Lower lobe of right lung (tissue), 2 donors: ENCODE data around the gene NINL. TPM values are rescaled to one million over a fixed set of nuclear protein-coding genes. Genes with fewer than 3 reads are reported as not detected.

Experiments
- ATAC-seq, 2 donors: fragments of 200-7000 bp; cut with Tn5 transposase; one replicate each; pipeline ENCODE4 v1.9.1; 2020 to 2022; ENCODE audit warnings: mild to moderate bottlenecking in 2 of 2, moderate library complexity in 2 of 2
- DNase-seq: peaks from one replicate; pipeline ENCODE4 v3.0.0-alpha.2; 2020
- H3K27ac ChIP-seq: fragments of 200-600 bp; one replicate; pipeline ENCODE4 v1.8.0; 2022
- H3K27me3 ChIP-seq: fragments of 200-600 bp; one replicate; pipeline ENCODE4 v1.8.0; 2022; ENCODE audit warnings: low read depth
- H3K36me3 ChIP-seq: fragments of 200-600 bp; one replicate; pipeline ENCODE4 v1.8.0; 2022; ENCODE audit warnings: mild to moderate bottlenecking
- H3K4me1 ChIP-seq: fragments of 200-600 bp; one replicate; pipeline ENCODE4 v1.8.0; 2022
- H3K4me3 ChIP-seq: fragments of 200-600 bp; one replicate; pipeline ENCODE4 v1.8.0; 2022; ENCODE audit warnings: mild to moderate bottlenecking
- H3K9me3 ChIP-seq: fragments of 200-600 bp; one replicate; pipeline ENCODE4 v1.8.0; 2022
- CTCF ChIP-seq: fragments of 200-600 bp; IDR thresholded peaks from one replicate; pipeline ENCODE4 v1.8.0; 2022; ENCODE audit warnings: antibody characterized with exemption, mild to moderate bottlenecking
- intact Hi-C: fragments of 100-400 bp; cut with DNase I; formaldehyde crosslinking; loops from one replicate; pipeline ENCODE4 v1.11.0; 2022
- total RNA-seq: library from RNA; stranded (reverse); fragmentation: NEBNext Ultra II Directional; extraction: Animal tissue kit (Norgen Biotek cat#: 25700); gene quantifications from one replicate; pipeline ENCODE4 v1.2.1, GENCODE V29; 2021
- donor health status: DM: no; HTN: yes; CAD: no; lungs with severe emphysema.

The NINL gene
- total RNA-seq, 1 donor from 2014 or later: 10.7 TPM

GRCh38 chr20:25624500-25624939 lies 39.2 kb upstream of the NINL start:
- peak overlapping the region; percentile 84 for H3K4me3 ChIP-seq
- DNase-seq (no peak), ATAC-seq (no peak)
- H3K9me3 ChIP-seq: no peaks in the 10 kb centered on the region
- H3K27me3 ChIP-seq: no peaks in the 10 kb centered on the region
- H3K27ac ChIP-seq: peak overlapping the region; percentile 96
- no peak for TF ChIP-seq CTCF
- H3K4me1 ChIP-seq: peaks cover 15% of the 10 kb centered on the region
- intact Hi-C loops: no loop called here
- no peaks in the 10 kb centered on the region for H3K36me3 ChIP-seq

- peak; percentile 98 for DNase-seq
- H3K9me3 ChIP-seq: no peaks in the 10 kb centered on the region
- peaks cover 17% of the 10 kb centered on the region for H3K4me1 ChIP-seq
- no peak for TF ChIP-seq CTCF
- peak; percentile 95 to 98 for ATAC-seq
- H3K27ac ChIP-seq: peak within 1 kb of the TSS; percentile 96
- H3K4me3 ChIP-seq: peak within 1 kb of the TSS; percentile 84
- H3K27me3 ChIP-seq: no peaks in the 10 kb centered on the region
- H3K36me3 ChIP-seq: no peaks in the 10 kb centered on the region
- intact Hi-C loops: no loop called here
Observed at GRCh38 chr20:25623736-25624499, 38.6 kb upstream of the NINL start, which contains the start of gene NANP. NANP (minus strand) TSS chr20:25624014; CDS start chr20:25623948, 66 bp downstream.

- H3K27ac ChIP-seq: peak overlapping the region; percentile 96
- intact Hi-C loops: no loop called here
- DNase-seq (peak; percentile 64), ATAC-seq (peak; percentile 60 to 62)
- no peaks in the 10 kb centered on the region for H3K27me3 ChIP-seq
- no peaks in the 10 kb centered on the region for H3K9me3 ChIP-seq
- H3K4me3 ChIP-seq: peak overlapping the region; percentile 84
- no peak for TF ChIP-seq CTCF
- no peaks in the 10 kb centered on the region for H3K36me3 ChIP-seq
- peaks cover 17% of the 10 kb centered on the region for H3K4me1 ChIP-seq
Observed at GRCh38 chr20:25623225-25623735, 37.9 kb upstream of the NINL start.

GRCh38 chr20:25622450-25623224 lies 37.3 kb upstream of the NINL start:
- ATAC-seq: no peak
- H3K4me3 ChIP-seq: peak overlapping the region; percentile 84
- H3K27me3 ChIP-seq: no peaks in the 10 kb centered on the region
- no peaks in the 10 kb centered on the region for H3K9me3 ChIP-seq
- TF ChIP-seq CTCF: no peak
- peaks cover 17% of the 10 kb centered on the region for H3K4me1 ChIP-seq
- DNase-seq: no peak
- H3K36me3 ChIP-seq: no peaks in the 10 kb centered on the region
- intact Hi-C loops: no loop called here
- H3K27ac ChIP-seq: peak overlapping the region; percentile 96

GRCh38 chr20:25622049-25622448 lies 36.7 kb upstream of the NINL start:
- Histone ChIP-seq H3K4me1 (peaks cover 17% of the 10 kb centered on the region), H3K27me3 (no peaks in the 10 kb centered on the region), H3K4me3 (no peak overlapping the region), H3K36me3 (no peaks in the 10 kb centered on the region), H3K27ac (no peak overlapping the region), H3K9me3 (no peaks in the 10 kb centered on the region)
- ATAC-seq (no peak), DNase-seq (no peak)
- intact Hi-C loops: no loop called here
- TF ChIP-seq CTCF: no peak
